ENCODE measurements around the gene MAD1L1. TPM values are rescaled to one million over a fixed set of nuclear protein-coding genes. Genes with fewer than 3 reads are reported as not detected.

MAD1L1 gene
- total RNA-seq, 1 donor from 2014 or later: 48.4 TPM

DNA sequence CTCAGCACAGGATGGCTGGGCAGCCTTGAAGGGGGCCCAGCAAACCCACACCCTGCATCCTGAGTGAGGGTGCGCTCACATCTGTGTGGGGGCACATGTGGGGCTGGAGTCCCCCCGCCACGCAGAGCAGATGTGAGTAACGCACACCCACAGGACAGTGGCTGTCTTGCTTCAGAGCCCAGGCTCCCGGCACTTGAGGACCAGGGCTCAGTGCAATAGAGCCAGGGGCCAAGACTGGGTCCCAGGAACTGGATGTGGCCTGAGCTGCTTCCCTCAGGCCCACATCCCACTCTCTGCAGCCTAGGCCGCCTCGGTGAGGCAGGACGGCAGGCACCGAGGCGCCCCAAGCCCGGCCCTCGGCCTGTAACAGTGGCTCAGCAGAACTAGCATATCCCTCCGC lies 159.9 kb downstream of the MAD1L1 start:
- Histone ChIP-seq H3K9me3 (no peaks in the 10 kb centered on the region), H3K36me3 (peaks cover 7% of the 10 kb centered on the region), H3K4me3 (no peak overlapping the region), H3K27me3 (no peaks in the 10 kb centered on the region), H3K4me1 (no peaks in the 10 kb centered on the region), H3K27ac (no peak overlapping the region)
- TF ChIP-seq, protein P1, sequence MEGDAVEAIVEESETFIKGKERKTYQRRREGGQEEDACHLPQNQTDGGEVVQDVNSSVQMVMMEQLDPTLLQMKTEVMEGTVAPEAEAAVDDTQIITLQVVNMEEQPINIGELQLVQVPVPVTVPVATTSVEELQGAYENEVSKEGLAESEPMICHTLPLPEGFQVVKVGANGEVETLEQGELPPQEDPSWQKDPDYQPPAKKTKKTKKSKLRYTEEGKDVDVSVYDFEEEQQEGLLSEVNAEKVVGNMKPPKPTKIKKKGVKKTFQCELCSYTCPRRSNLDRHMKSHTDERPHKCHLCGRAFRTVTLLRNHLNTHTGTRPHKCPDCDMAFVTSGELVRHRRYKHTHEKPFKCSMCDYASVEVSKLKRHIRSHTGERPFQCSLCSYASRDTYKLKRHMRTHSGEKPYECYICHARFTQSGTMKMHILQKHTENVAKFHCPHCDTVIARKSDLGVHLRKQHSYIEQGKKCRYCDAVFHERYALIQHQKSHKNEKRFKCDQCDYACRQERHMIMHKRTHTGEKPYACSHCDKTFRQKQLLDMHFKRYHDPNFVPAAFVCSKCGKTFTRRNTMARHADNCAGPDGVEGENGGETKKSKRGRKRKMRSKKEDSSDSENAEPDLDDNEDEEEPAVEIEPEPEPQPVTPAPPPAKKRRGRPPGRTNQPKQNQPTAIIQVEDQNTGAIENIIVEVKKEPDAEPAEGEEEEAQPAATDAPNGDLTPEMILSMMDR (IDR thresholded peaks at IDR 0.05): no peak
- DNase-seq: no peak
- no peak for ATAC-seq
- intact Hi-C loops (cut with DNase I): no loop called here

DNA sequence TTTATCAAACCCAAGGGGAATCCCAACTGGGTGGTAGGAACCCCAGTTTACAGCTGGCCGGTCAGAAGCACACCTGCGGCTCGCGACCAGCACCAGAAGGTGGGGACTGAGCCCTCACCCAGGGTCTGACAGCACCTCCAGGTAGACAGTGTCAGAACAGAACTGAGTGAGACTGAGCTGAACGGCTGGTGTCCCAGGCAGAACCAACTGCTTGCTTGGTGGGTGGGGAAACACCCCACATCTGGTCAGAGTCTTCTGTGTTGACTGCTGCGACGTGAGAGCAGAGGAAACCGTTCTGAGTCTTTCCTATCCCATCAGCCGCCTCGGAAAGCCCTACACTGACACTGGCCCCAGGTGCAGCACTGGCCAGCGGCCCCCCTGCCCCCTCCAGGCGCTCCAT lies 160.7 kb downstream of the MAD1L1 start:
- Histone ChIP-seq H3K27ac (no peak overlapping the region), H3K9me3 (no peaks in the 10 kb centered on the region), H3K27me3 (no peaks in the 10 kb centered on the region), H3K36me3 (peaks cover 7% of the 10 kb centered on the region), H3K4me1 (no peaks in the 10 kb centered on the region), H3K4me3 (no peak overlapping the region)
- TF ChIP-seq, protein P1 (IDR thresholded peaks at IDR 0.05): no peak
- ATAC-seq: no peak
- intact Hi-C loops (cut with DNase I): no loop called here
- no peak for DNase-seq

- H3K4me1 ChIP-seq: no peaks in the 10 kb centered on the region
- no peaks in the 10 kb centered on the region for H3K9me3 ChIP-seq
- TF ChIP-seq, protein P1 (IDR thresholded peaks at IDR 0.05): no peak
- peaks cover 7% of the 10 kb centered on the region for H3K36me3 ChIP-seq
- no peak overlapping the region for H3K4me3 ChIP-seq
- intact Hi-C loops (cut with DNase I): no loop called here
- H3K27ac ChIP-seq: no peak overlapping the region
- DNase-seq (no peak), ATAC-seq (no peak)
- no peaks in the 10 kb centered on the region for H3K27me3 ChIP-seq
Measured at GRCh38 chr7:2071133-2071832, 161.5 kb downstream of the MAD1L1 start.

- TF ChIP-seq, protein P1 (IDR thresholded peaks at IDR 0.05): no peak
- intact Hi-C loops (cut with DNase I): no loop called here
- no peak for DNase-seq
Measured at GRCh38 chr7:2070151-2070763, 162.5 kb downstream of the MAD1L1 start.

GRCh38 chr7:2069472-2069860 lies 163.3 kb downstream of the MAD1L1 start:
- intact Hi-C loops (cut with DNase I): no loop called here
- peaks cover 7% of the 10 kb centered on the region for H3K36me3 ChIP-seq
- no peaks in the 10 kb centered on the region for H3K4me1 ChIP-seq
- H3K9me3 ChIP-seq: no peaks in the 10 kb centered on the region
- no peak for ATAC-seq
- H3K4me3 ChIP-seq: no peak overlapping the region
- no peak overlapping the region for H3K27ac ChIP-seq
- no peak for DNase-seq
- TF ChIP-seq, protein P1 (IDR thresholded peaks at IDR 0.05): no peak
- no peaks in the 10 kb centered on the region for H3K27me3 ChIP-seq

More at GRCh38 chr7:2070151-2070763, 162.5 kb downstream of the MAD1L1 start:
- Histone ChIP-seq H3K4me1 (no peaks in the 10 kb centered on the region), H3K4me3 (no peak overlapping the region), H3K27ac (no peak overlapping the region), H3K9me3 (no peaks in the 10 kb centered on the region), H3K36me3 (peaks cover 7% of the 10 kb centered on the region), H3K27me3 (no peaks in the 10 kb centered on the region)
- ATAC-seq: no peak

All from upper lobe of right lung (tissue), 1 donor.